ENCODE results near the gene ANXA2R. TPM values are rescaled to one million over a fixed set of nuclear protein-coding genes. Genes with fewer than 3 reads are reported as not detected.
"Not testable (repeated sequence)": the region's sequence is repeated elsewhere in the genome, so short reads cannot be mapped to it uniquely, and the experiment has no call there.

The ANXA2R gene
- total RNA-seq, 1 donor from 2014 or later: 1.2 TPM

DNA sequence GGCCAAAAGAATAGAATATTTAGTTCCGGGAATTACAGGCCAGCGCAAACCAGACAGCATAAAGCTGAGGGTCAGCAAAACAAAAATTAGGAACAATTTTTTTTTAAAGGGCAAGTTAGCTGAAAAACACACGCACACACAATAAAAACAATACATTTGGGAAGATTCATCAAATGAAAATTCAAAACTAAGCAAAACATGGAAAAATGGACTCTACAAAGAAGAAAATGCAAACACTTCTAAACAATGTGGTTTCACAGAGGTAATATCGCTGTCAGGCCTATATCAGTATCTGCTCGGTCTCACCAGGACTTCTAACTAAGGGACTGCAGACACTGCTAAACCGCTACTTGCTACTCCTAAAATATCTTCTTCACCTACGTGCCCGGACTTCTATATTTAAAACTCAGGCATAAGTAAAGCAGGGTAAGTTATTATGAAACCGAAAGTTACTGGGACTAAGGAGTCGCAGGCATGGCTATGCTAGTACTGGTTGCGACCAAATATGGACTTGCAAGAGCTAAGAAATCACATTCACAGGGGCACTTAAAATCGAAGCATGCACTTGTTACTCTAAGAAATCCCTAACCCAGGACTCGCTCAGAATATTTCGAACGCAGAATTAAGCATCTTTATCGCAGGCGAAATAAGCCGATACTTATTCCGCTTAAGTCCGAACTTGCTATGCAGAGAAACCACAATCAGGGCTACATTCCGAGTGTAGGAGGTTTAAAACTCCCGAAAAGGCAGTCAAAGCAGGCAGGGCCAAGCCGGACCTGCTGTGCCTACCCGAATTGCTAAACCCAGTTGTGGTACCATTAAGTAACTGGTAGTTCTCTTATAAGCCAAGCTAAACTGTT, 2.3 kb downstream of the ANXA2R start:
- intact Hi-C loops (cut with micrococcal nuclease): no loop called here
- ATAC-seq (no peak), DNase-seq (no peak)

DNA sequence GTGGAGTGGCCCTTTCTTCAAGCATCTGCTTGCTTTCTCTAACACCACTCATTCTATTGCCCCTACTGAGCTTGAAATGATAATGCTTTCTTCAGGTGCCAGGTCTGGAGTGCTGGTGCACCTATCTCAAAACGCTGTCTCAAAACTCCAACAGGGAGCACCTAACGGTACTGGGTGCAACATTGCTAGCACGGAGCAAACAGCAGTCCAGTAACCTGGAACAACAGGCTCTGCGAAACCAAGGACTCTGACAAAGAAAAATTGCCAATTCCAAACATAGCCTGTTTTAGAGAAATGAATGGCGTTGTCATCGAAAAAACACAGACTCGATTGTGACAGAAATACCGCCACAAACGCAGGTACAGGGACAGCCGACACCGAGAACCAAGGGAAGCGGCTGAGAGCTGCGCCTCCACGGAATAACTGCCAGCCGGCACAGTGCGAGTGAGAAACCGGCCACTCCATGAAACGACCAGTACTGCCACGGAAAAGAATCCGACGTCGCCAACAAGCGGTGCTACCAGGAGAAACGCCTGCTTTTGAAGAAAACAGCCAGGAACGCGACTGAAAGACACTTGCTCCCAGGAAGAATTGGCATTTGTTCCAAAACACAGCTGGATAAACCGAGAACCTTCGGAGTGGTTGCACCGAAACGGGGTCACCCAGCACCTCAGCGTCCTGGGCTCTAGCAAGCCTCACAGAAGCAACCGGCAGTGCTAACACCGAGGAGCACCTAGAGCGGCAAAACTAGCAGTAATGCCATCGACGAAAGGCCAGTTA, 3.1 kb downstream of the ANXA2R start:
- DNase-seq (peak; percentile 38), ATAC-seq (no peak)
- intact Hi-C loops (cut with micrococcal nuclease): no loop called here

DNA sequence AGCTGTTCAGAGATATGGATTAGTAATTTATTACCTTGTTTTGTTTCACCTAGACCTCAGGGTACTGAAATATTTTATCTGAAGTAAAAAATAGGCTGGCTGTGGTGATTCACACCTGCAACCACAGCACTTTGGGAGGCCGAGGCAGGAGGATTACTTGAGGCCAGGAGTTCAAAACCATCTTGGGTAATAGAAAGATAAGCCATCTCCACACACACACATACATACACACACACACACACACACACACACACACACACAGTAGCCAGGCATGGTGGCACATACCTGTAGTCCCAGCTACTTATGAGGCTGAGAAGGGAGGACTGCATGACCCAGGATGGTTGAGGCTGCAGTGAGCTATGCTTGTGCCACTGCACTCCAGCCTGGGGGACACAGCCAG, 3.7 kb downstream of the ANXA2R start:
- ATAC-seq (no peak), DNase-seq (no peak)
- intact Hi-C loops (cut with micrococcal nuclease): no loop called here

DNA sequence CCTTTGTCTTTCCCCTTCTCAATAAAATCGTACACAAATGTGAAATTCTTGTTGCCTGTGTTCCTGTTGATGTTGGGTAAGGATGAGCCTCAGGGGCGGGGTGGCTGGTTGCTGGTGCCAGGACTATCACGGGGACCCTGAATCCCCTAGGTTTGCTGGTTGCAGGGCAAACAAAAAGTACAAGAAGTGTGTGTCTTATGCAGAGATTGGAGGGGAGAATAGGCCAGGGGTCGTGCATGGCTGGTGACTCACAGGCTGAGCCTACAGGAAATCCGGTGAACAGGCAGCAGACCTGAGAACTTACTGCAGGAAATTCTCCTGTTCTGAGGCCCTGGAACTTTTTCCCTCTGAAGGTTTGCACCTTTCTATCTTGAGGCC, 5.5 kb downstream of the ANXA2R start:
- ATAC-seq (no peak), DNase-seq (no peak)
- intact Hi-C loops (cut with micrococcal nuclease): no loop called here

DNA sequence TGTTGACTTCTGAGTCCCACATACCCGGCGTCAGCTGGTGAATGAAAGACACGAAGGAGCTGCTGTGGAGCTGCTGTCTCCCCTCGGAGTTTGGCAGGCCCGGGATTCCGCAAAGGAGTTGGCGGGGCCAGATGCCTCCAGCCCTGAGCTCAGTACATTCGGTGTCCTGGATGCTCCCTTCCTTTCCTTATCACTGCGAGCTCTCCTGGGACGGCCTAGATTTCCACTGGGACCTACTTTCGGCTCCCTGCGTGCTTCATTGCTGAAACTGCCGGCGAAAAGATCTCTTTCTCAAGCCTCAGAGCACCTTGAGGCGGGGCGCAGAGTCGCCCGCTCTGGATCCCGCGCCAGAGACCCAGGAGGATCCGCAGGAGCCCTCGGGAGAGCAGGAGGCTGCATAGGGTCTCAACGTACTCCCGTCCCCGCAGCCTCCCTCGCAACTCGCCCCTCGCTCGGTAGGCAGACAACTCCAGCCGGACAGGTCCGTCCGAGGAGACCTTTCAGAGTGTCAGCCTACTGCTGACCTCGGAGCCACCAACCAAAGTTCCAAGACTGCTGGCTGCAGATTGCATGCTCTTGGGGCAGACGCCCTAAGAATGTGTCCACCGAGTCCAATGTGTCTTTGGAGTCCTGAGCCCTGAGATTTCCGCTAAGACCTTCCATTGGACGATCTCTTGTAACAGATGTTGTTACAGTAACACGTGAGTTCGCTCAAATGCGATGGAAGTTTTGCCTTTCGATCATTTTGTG, 6.1 kb downstream of the ANXA2R start:
- ATAC-seq: no peak
- intact Hi-C loops (cut with micrococcal nuclease): no loop called here
- no peak for DNase-seq

DNA sequence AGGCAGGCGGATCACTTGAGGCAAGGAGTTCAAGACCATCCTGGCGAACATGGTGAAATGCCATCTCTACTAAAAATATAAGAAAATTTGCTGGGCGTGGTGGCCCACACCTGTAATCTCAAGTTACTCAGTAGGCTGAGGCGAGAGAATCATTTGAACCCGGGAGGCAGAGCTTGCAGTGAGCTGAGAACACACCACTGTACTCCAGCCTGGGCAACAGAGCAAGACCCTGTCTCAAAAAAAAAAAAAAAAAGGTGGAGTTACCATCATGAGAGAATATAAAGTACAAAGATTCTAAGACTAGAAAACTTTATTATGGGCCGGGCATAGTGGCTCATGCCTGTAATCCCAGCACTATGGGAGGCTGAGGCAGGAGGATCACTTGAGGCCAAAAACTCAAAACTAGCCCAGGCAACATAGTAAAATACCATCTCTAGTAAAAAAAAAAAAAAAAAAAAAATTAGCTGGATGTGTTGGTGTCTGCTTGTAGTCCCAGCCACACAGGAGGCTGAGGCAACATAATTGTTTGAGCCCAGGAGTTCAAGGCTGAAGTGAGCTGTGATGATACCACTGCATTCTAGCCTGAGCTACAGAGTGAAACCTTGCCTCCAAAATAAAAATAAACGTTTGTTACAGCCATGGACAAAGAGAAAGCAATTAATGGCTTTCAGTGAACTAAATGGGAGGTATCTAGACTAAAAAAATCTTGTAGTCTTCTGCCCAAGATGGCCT, 12.9 kb downstream of the ANXA2R start:
- no peak for DNase-seq
- no peak for ATAC-seq
- intact Hi-C loops (cut with micrococcal nuclease): no loop called here

DNA sequence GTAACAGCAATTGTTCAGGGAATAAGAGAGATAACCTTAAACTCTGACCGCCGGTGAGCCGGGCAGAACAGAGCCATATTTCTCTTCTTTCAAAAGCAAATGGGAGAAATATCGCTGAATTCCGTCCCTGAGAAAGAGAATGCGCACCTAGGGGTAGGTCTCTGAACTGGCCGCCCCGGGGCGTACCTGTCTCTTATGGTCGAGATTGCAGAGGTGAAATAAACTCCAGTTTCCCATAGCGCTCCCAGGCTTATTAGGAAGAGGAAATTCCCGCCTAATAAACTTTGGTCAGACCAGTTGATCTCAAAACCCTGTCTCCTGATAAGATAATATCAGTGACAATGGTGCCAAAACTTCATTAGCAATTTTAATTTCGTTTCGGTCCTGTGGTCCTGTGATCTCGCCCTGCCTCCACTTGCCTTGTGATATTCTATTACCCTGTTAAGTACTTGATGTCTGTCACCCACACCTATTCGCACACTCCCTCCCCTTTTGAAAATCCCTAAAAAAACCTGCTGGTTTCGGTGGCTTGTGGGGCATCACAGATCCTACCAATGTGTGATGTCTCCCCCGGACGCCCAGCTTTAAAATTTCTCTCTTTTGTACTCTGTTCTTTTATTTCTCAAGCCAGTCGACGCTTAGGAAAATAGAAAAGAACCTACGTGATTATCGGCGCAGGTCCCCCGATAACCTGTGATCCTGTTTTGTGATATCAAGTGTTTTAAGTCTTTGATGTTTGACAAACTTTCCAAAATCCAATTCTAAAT, 14.8 kb downstream of the ANXA2R start:
- ATAC-seq; intact Hi-C loops (cut with micrococcal nuclease); DNase-seq: not testable (repeated sequence)

DNA sequence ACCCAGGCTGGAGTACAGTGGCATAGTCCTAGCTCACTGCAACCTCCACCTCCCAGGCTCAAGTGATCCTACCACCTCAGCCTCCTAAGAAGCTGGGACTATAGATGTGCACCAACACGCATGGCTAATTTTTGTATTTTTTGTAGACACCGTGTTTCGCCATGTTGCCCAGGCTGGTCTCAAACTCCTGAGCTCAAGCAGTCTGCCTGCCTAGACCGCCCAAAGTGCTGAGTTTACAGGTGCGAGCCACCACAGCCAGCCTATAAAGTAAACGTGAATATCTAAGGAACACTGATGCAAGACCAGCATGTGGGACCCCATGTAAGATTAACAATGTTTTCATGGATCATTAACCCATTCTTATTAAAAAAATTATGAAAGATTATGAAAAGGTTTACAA, 15.9 kb downstream of the ANXA2R start:
- intact Hi-C loops (cut with micrococcal nuclease): no loop called here
- DNase-seq: no peak
- no peak for ATAC-seq

DNA sequence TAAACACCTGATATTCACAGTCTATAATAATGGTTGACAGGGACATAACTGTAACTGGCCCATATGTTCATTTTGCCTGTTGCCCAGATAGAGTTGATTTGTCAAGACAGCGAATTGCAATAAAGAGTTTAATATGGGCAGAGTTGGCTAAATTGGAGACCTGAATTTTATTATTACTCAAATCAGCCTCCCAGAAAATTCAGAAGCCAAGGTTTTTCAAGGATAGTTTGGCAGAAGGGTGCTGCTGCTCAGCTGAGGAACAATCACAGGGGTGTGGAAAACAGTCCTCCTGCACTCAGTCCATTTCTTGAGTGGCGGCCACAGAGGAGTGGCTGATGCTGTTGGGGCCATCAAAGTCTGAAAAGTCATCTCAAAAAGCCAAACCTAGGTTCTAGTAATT, 19.0 kb downstream of the ANXA2R start:
- ATAC-seq (no peak), DNase-seq (no peak)
- intact Hi-C loops (cut with micrococcal nuclease): no loop called here

DNA sequence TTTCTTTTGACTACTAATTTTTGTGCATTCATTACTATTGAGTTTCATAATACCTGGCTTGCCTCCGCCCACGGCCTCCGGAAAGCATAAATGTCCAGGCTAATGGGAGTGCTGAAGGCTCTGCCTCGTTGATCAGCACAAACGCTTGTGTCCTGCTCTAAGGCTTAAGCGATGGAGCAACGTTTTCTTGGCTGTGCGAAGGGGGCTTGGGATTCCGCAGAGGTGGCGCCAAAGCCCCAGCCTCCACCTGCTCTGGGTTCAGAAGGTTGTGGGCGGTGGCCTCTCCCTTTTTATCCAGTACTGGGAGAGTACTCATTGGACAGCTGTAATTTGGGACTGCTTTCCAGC, 19.7 kb downstream of the ANXA2R start:
- ATAC-seq (no peak), DNase-seq (no peak)
- intact Hi-C loops (cut with micrococcal nuclease): no loop called here

DNA sequence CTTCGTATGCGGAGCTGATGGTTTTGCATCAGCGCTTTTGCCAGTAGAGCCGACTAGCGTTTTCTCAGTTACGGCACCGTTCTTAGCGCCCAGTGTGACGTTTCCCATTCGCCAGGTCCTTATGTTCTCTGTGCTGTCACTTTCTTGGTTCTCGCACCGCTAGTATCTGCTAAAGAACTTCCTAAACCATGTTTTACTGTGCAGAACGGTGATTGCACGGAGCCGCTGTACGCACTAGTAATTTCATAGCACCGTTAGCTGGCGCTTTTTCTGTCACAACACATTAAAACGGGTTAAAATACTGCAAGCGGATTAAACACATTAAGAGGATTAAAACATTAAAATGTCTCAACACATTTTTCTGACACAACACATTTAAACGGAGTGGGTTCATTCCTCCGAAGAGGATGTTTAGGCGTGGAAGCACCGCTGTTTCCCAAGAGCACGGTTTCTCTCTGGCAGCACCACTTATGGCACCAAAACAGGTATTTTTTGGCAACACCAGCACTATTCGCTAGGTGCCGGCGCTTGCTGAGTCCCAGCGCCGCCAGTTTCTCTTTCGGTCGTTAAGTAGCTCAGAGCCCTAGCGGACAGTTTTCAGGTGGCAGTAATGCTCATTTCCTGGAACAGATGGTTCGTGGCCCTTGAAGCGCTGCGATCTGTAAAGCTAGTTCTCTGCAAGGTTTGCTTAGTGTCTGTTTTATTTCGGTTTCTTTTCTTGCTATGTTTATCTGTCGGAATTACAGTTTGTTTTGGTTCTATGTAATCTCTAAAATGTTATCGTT, 20.3 kb downstream of the ANXA2R start:
- ATAC-seq: peak; percentile 50
- DNase-seq: peak; percentile 62
- intact Hi-C loops (cut with micrococcal nuclease): no loop called here

DNA sequence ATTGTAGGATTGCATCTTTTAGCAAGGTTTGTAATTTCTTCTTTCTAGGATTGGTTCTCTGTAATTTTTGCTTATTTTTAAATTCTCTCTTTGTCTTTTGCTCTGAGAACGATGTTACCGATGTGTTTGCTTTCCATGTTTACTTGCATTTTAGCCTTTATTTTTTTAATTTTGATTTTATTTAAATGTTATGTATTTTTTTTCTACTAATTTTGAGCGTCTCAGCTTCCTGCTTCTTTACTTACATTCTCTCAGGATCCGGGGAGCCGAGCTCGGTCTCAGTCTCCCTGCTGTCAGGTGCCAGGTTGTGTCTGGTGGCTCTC, 20.9 kb downstream of the ANXA2R start:
- no peak for DNase-seq
- no peak for ATAC-seq
- intact Hi-C loops (cut with micrococcal nuclease): no loop called here

DNA sequence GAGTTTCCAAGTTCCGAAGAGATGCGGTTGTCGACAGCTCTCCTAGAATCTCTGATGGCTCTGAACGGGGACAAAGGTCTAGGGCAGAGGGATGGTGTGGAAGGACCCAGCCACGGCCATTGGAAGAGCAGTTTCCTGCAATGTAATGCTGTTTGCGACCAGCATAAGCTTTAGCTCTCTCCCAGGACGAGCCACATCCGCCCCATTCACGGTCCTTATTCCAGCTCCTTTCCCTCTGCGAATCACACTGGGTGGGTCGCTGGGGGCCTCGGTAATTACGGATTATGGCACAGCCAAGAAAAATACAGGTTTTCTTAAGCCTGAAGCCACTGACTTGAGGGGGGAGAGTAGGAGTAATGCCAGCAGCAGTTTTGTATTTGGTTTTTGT, 22.7 kb downstream of the ANXA2R start:
- peak; percentile 63 for ATAC-seq
- peak; percentile 47 for DNase-seq
- intact Hi-C loops (cut with micrococcal nuclease): no loop called here

DNA sequence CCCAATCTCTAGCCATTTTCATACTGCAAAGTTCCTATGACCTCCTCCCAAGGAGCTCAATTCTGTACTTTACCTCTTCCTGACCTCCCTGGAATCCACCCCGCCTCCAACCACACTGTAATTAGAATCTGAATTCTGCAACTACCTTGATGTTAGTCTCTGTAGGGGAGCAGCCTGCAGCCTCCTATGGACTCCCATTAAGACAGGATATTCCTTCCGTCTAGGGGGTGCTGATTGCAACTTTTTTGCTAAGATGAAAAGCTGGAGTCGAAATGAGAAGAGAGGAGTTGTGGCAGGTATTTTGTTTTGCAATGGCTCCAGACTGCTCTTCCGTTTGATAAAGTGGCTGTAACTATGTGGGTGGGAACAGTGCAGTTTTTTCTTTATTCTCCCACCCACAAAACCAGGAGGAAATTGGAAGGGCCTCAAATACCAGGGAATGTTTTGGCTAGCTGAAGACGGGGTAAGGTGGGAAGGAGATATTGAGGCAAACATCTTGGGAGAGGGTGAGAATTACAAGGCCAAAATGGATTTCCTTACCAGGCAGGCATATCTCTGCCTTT, 23.8 kb downstream of the ANXA2R start:
- no peak for ATAC-seq
- DNase-seq: no peak
- intact Hi-C loops (cut with micrococcal nuclease): no loop called here

DNA sequence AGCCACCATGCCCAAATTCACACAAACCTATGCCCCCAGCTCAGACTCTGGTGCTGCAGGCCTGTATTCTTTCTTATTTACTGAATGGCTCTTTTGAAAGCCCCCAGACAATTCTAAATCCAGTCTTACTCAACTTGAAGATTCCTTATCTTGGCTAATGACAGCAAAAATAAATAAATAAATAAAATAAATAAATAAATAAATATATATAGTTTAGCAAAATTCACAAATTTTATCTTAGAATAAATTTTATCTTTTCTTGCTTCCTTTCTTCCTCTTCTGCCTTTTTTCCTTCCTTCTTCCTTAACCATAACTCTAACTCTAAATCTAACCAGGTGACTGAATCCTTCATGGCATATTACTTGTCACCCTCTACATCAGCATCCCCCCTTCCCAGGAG, 25.6 kb downstream of the ANXA2R start:
- intact Hi-C loops (cut with micrococcal nuclease): no loop called here
- DNase-seq: no peak
- no peak for ATAC-seq

DNA sequence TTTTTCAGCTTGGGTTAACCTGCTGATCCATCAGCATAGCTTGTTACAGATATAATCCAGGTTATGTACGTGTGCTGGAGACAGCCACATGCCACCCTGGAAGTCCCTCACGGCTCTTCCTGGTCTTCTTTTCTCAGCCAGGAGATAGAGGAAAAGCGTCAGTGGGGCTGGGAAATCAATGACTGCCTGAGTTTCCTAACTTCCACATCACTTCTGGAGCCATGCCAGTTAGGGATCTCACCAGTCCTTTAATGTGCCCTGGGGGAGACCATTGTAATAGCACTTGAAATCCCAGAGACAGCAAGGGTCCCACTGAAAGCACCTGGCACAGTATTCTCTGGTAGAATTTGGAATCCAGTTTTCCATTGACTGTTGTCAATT, 29.2 kb downstream of the ANXA2R start:
- intact Hi-C loops (cut with micrococcal nuclease): no loop called here
- DNase-seq: no peak

DNA sequence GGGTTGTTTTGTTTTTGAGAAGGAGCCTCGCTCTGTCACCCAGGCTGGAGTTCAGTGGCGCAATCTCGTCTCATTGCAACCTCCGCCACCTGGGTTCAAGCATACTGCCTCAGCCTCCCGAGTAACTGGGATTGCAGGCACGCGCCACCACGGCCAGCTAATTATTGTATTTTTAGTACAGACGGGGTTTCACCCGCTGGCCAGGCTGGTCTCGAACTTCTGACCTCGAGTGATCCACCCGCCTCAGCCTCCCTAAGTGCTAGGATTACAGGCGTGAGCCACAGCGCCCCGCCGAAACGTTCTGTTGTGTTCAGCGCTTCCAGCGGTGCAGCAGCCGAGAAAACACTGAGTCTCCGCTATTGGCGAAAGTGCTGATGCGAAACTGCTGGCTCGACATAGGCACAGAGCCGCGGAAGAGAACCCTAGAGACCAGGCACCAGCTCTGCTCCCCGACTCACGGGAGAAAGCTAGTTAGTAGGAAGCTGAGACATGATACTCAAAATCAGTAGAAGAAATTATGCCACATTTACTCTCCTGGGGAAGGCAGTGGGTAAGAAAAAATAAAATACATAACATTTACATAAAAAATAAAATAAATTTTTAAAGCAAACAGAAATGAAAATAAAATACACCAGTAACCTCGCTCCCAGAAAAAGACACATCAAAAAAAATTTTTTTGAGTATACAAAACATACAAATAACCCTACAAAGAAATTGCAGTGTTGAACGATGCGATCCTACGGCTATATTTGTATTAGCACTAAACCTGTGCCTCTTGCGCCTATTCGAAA, 31.6 kb downstream of the ANXA2R start:
- intact Hi-C loops (cut with micrococcal nuclease): no loop called here
- peak; percentile 87 for DNase-seq
- peak; percentile 89 for ATAC-seq

More for the DNA sequence above, 29.2 kb downstream of the ANXA2R start:
- ATAC-seq: no peak

Measured in left ventricle myocardium superior (tissue), 1 donor.